SIG-M5 treated with dmso at 0.1 percent for 504 hours (cell line): ENCODE results near the gene DUSP16.

Experiments
- DNase-seq: peaks from one replicate; lab custom pipeline; 2025; ENCODE audit not compliant: unreplicated experiment; lab: John Stamatoyannopoulos, UW

Gene DUSP16

GRCh38 chr12:12549426-12549825 is 13.2 kb downstream of the DUSP16 start:
- no peak for DNase-seq

GRCh38 chr12:12548713-12549112 is 13.9 kb downstream of the DUSP16 start:
- DNase-seq: no peak

GRCh38 chr12:12546314-12546772 is 16.3 kb downstream of the DUSP16 start:
- DNase-seq: no peak

GRCh38 chr12:12543959-12544358 is 18.7 kb downstream of the DUSP16 start:
- no peak for DNase-seq

GRCh38 chr12:12542964-12543363 is 19.7 kb downstream of the DUSP16 start:
- no peak for DNase-seq

GRCh38 chr12:12542286-12542685 is 20.4 kb downstream of the DUSP16 start:
- DNase-seq: no peak

GRCh38 chr12:12541782-12542181 is 20.9 kb downstream of the DUSP16 start:
- no peak for DNase-seq

GRCh38 chr12:12540261-12541013 is 22.2 kb downstream of the DUSP16 start:
- DNase-seq: no peak

GRCh38 chr12:12539028-12539810 is 23.4 kb downstream of the DUSP16 start:
- DNase-seq: peak; percentile 35

GRCh38 chr12:12538535-12538934 is 24.1 kb downstream of the DUSP16 start:
- DNase-seq: peak; percentile 17

- DNase-seq: no peak
These were observed 25.2 kb downstream of the DUSP16 start for GRCh38 chr12:12537421-12537820.

GRCh38 chr12:12534975-12535374 is 27.7 kb downstream of the DUSP16 start:
- no peak for DNase-seq

GRCh38 chr12:12534166-12534866 is 28.3 kb downstream of the DUSP16 start:
- no peak for DNase-seq

- no peak for DNase-seq
These were observed 29.3 kb downstream of the DUSP16 start for GRCh38 chr12:12533238-12533829.

- no peak for DNase-seq
These were observed 31.5 kb downstream of the DUSP16 start for GRCh38 chr12:12531194-12531593.

- DNase-seq: no peak
These were observed 32.8 kb downstream of the DUSP16 start for GRCh38 chr12:12529783-12530421.

GRCh38 chr12:12528361-12529270 is 34.0 kb downstream of the DUSP16 start:
- DNase-seq: no peak

- DNase-seq: no peak
These were observed 34.8 kb downstream of the DUSP16 start for GRCh38 chr12:12527820-12528296.

- no peak for DNase-seq
These were observed 38.5 kb downstream of the DUSP16 start for GRCh38 chr12:12524128-12524527.

GRCh38 chr12:12523229-12523628 is 39.4 kb downstream of the DUSP16 start:
- no peak for DNase-seq
